NCI-H82 treated with DMSO at 0.1 percent for 48 hours (cell line): ENCODE measurements around the gene CNPY2.

Experiments
- DNase-seq: peaks from one replicate; lab custom pipeline; 2025; ENCODE audit not compliant: unreplicated experiment; lab: John Stamatoyannopoulos, UW

Gene CNPY2

GRCh38 chr12:56260921-56261320 is 54.9 kb downstream of the CNPY2 start:
- no peak for DNase-seq

- no peak for DNase-seq
Measured at GRCh38 chr12:56260380-56260779, 55.4 kb downstream of the CNPY2 start.
